WTC11 (cell line): ENCODE results near the gene SYNPO. TPM values are rescaled to one million over a fixed set of nuclear protein-coding genes. Genes with fewer than 3 reads are reported as not detected.

Experiments used
- ATAC-seq: fragments of 200-7000 bp; cut with Tn5 transposase; 2 replicates; pipeline ENCODE4 v1.10.0; 2021; ENCODE audit warnings: mild to moderate bottlenecking, moderate library complexity
- CTCF ChIA-PET: fragments of 300-600 bp; sonication (Branson Sonifier 250); formaldehyde crosslinking; loops from one replicate; lab custom pipeline; 2021; ENCODE audit warnings: antibody characterized with exemption; lab: Charles Lee
- POLR2A ChIA-PET: fragments of 350-600 bp; sonication (Branson Sonifier 250); formaldehyde crosslinking; loops from one replicate; lab custom pipeline; 2021; ENCODE audit warnings: antibody characterized with exemption; lab: Charles Lee
- DNase-seq: peaks from one replicate; pipeline ENCODE4 v3.0.0; 2021; ENCODE audit warnings: low spot score
- H3K27ac Mint-ChIP-seq: 2 replicates; pipeline ENCODE4 v1.8.0; 2021; ENCODE audit warnings: mixed read lengths
- H3K27me3 Mint-ChIP-seq: 2 replicates; pipeline ENCODE4 v1.8.0; 2021; ENCODE audit warnings: low read depth, mild to moderate bottlenecking, moderate library complexity, mixed read lengths
- H3K36me3 Mint-ChIP-seq: 2 replicates; pipeline ENCODE4 v1.8.0; 2021; ENCODE audit warnings: mixed read lengths
- H3K4me1 Mint-ChIP-seq: 2 replicates; pipeline ENCODE4 v1.8.0; 2022; ENCODE audit warnings: mixed read lengths
- H3K4me3 Mint-ChIP-seq: 2 replicates; pipeline ENCODE4 v1.8.0; 2021; ENCODE audit warnings: mild to moderate bottlenecking, moderate library complexity, mixed read lengths
- H3K9me3 Mint-ChIP-seq: 2 replicates; pipeline ENCODE4 v1.8.0; 2021; ENCODE audit warnings: mixed read lengths
- AR ChIP-seq: fragments of 250-450 bp; sonication (Bioruptor Pico); IDR thresholded peaks from 2 replicates; pipeline ENCODE4 v1.9.0; 2021; ENCODE audit warnings: mild to moderate bottlenecking
- ATF2 ChIP-seq: sonication (generic); formaldehyde crosslinking; IDR thresholded peaks from 2 replicates; pipeline ENCODE4 v1.8.1; 2022; ENCODE audit warnings: low read depth, missing genetic modification reagents, borderline replicate concordance
- CTCF ChIP-seq: fragments of 200-600 bp; IDR thresholded peaks from 2 replicates; pipeline ENCODE4 v1.8.0; 2022; ENCODE audit warnings: antibody characterized with exemption
- E2F5 ChIP-seq: sonication (generic); formaldehyde crosslinking; IDR thresholded peaks from 2 replicates; pipeline ENCODE4 v1.8.1; 2022; ENCODE audit warnings: mild to moderate bottlenecking, moderate library complexity, missing genetic modification reagents
- GABPB1 ChIP-seq: sonication (generic); formaldehyde crosslinking; IDR thresholded peaks from 2 replicates; pipeline ENCODE4 v1.8.1; 2023; ENCODE audit warnings: mild to moderate bottlenecking, missing genetic modification reagents
- GRHL2 ChIP-seq: fragments of 250-450 bp; sonication (Bioruptor Pico); IDR thresholded peaks from 2 replicates; pipeline ENCODE4 v1.8.0; 2022; ENCODE audit warnings: mild to moderate bottlenecking, moderate library complexity; ENCODE audit not compliant: insufficient replicate concordance, severe bottlenecking
- HMGA2 ChIP-seq: fragments of 250-450 bp; sonication (Bioruptor Pico); IDR thresholded peaks from 2 replicates; pipeline ENCODE4 v1.4.0; 2021; ENCODE audit warnings: mild to moderate bottlenecking, moderate library complexity
- JUN ChIP-seq: sonication (generic); formaldehyde crosslinking; IDR thresholded peaks from 2 replicates; pipeline ENCODE4 v1.8.0; 2023; ENCODE audit warnings: mild to moderate bottlenecking, missing genetic modification reagents
- MAX ChIP-seq: sonication (generic); formaldehyde crosslinking; IDR thresholded peaks from 2 replicates; pipeline ENCODE4 v1.8.0; 2022; ENCODE audit warnings: mild to moderate bottlenecking, missing genetic modification reagents
- MLX ChIP-seq: sonication (generic); formaldehyde crosslinking; IDR thresholded peaks from 2 replicates; pipeline ENCODE4 v1.8.1; 2023; ENCODE audit warnings: mild to moderate bottlenecking, missing genetic modification reagents, moderate library complexity
- OVOL2 ChIP-seq: fragments of 250-450 bp; sonication (Bioruptor Pico); IDR thresholded peaks from 2 replicates; pipeline ENCODE4 v1.9.0; 2021; ENCODE audit warnings: mild to moderate bottlenecking, borderline replicate concordance
- TCF7 ChIP-seq: sonication (generic); formaldehyde crosslinking; IDR thresholded peaks from 2 replicates; pipeline ENCODE4 v1.8.0; 2022; ENCODE audit warnings: mild to moderate bottlenecking, low read depth, missing genetic modification reagents, moderate library complexity
- TEAD1 ChIP-seq: sonication (generic); formaldehyde crosslinking; IDR thresholded peaks from 2 replicates; pipeline ENCODE4 v1.8.0; 2022; ENCODE audit warnings: mild to moderate bottlenecking, missing genetic modification reagents
- USF2 ChIP-seq: sonication (generic); formaldehyde crosslinking; IDR thresholded peaks from 2 replicates; pipeline ENCODE4 v1.8.1; 2023; ENCODE audit warnings: mild to moderate bottlenecking, missing genetic modification reagents, moderate library complexity
- ZBTB43 ChIP-seq: sonication (generic); formaldehyde crosslinking; IDR thresholded peaks from 2 replicates; pipeline ENCODE4 v1.8.1; 2023; ENCODE audit warnings: mild to moderate bottlenecking, missing genetic modification reagents
- ZNF532 ChIP-seq: fragments of 250-450 bp; sonication (Bioruptor Pico); IDR thresholded peaks from 2 replicates; pipeline ENCODE4 v1.9.0; 2021; ENCODE audit warnings: mild to moderate bottlenecking, borderline replicate concordance
- total RNA-seq: library from RNA; stranded (reverse); gene quantifications from 3 replicates; pipeline ENCODE4 v1.2.3, GENCODE V29; 2021

SYNPO gene
- total RNA-seq, 1 experiment from 2014 or later: 2.1 TPM

- no peak for TF ChIP-seq CTCF
- TF ChIP-seq GABPB1 (CRISPR knock-in tag): no peak
- TF ChIP-seq MLX: no peak
- no peak for TF ChIP-seq TCF7
- no peak for TF ChIP-seq GRHL2
- no peak for TF ChIP-seq TEAD1 (CRISPR knock-in tag)
- no peak for TF ChIP-seq E2F5 (CRISPR knock-in tag)
- no peak for TF ChIP-seq ATF2
- TF ChIP-seq MAX: no peak
These were observed 2.4 kb upstream of the SYNPO start (continued) for GRCh38 chr5:150638053-150638444.

GRCh38 chr5:150638488-150639376 is 1.7 kb upstream of the SYNPO start:
- H3K9me3 Mint-ChIP-seq: no peaks in the 10 kb centered on the region
- no peak overlapping the region for H3K4me3 Mint-ChIP-seq
- no peak for TF ChIP-seq JUN
- TF ChIP-seq HMGA2 (CRISPR knock-in tag): no peak
- no peak for TF ChIP-seq USF2 (CRISPR knock-in tag)
- H3K4me1 Mint-ChIP-seq: peaks cover 28% of the 10 kb centered on the region
- ATAC-seq (no peak), DNase-seq (no peak)
- H3K27me3 Mint-ChIP-seq: no peaks in the 10 kb centered on the region
- ChIA-PET POLR2A (no interaction called here), CTCF (interaction anchor here (1.0 to 1.8 kb wide), 5 partner anchors 13 to 79 kb away, joined by 3 to 5 read pairs (median 4); no protein-coding TSS in a partner anchor)
- no peaks in the 10 kb centered on the region for H3K36me3 Mint-ChIP-seq
- no peak overlapping the region for H3K27ac Mint-ChIP-seq

GRCh38 chr5:150639377-150639692 is 1.1 kb upstream of the SYNPO start:
- Mint-ChIP-seq H3K4me1 (peaks cover 33% of the 10 kb centered on the region), H3K27me3 (no peaks in the 10 kb centered on the region), H3K27ac (no peak overlapping the region), H3K9me3 (no peaks in the 10 kb centered on the region), H3K4me3 (no peak overlapping the region), H3K36me3 (no peaks in the 10 kb centered on the region)
- DNase-seq (no peak), ATAC-seq (no peak)
- CTCF ChIA-PET: interaction anchor here (1.0 to 1.8 kb wide), 4 partner anchors 14 to 180 kb away, joined by 3 to 5 read pairs (median 4); no protein-coding TSS in a partner anchor
- POLR2A ChIA-PET: no interaction called here
- TF ChIP-seq ZNF532 (CRISPR knock-in tag) (no peak), AR (no peak), ZBTB43 (no peak), OVOL2 (CRISPR knock-in tag) (no peak)
